Stimulated activated CD4-positive, alpha-beta T cell treated with anti-CD3 and anti-CD28 coated beads, Interleukin-15, amount 100 ng/mL, for 48 hours (primary cell): ENCODE measurements around the gene AXIN2.
A peak's percentile ranks its signal among the peaks of the same experiment; 100 is the strongest.
"Not testable (repeated sequence)": the region's sequence is repeated elsewhere in the genome, so short reads cannot be mapped to it uniquely, and the experiment has no call there.

ENCODE experiments used
- DNase-seq, 2 donors: peaks; one replicate each; pipeline ENCODE4 v3.0.0-alpha.2; 2020; ENCODE audit warnings: low read depth in 2 of 2

The AXIN2 gene

GRCh38 chr17:65487161-65487560 lies 74.3 kb downstream of the AXIN2 start:
- peak; percentile 2 to 7 for DNase-seq

GRCh38 chr17:65485388-65486299 lies 75.8 kb downstream of the AXIN2 start:
- DNase-seq: no peak

- DNase-seq: not testable (repeated sequence)
Observed at GRCh38 chr17:65484405-65484804, 77.0 kb downstream of the AXIN2 start.

- no peak for DNase-seq
Observed at GRCh38 chr17:65483438-65483837, 78.0 kb downstream of the AXIN2 start.

- DNase-seq: no peak
Observed at GRCh38 chr17:65482201-65482600, 79.2 kb downstream of the AXIN2 start.

GRCh38 chr17:65479282-65479681 lies 82.2 kb downstream of the AXIN2 start:
- DNase-seq: no peak
